ENCODE data around the gene KCTD14. TPM values are rescaled to one million over a fixed set of nuclear protein-coding genes. Genes with fewer than 3 reads are reported as not detected.

The KCTD14 gene
- total RNA-seq, 1 experiment from 2014 or later: 12.5 TPM

DNA sequence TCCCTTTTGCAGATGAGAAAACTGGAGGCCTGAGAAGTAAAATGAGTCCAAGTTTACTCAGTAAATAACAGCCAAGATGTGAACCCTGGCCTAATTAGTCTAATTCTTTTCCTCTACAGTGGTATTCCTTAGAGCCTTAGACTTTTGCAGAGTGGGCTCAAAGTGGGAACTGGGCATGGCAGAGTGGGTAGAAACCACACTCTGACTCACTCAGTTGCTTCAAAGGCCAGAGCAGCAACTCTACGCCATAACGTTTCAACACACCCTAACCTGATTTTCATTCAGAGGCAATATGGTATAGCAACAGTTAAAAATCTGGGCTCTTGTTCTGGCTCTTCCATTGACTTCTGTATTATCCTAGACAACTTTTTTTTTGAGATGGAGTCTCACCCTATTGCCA is 43.4 kb upstream of the KCTD14 start:
- no peaks in the 10 kb centered on the region for H3K4me1 ChIP-seq (ENCODE audit: insufficient read depth, low read length)
- H3K27me3 ChIP-seq (ENCODE audit: insufficient read depth, low read length): no peaks in the 10 kb centered on the region
- no peak overlapping the region for H3T11ph ChIP-seq (ENCODE audit: low read length)
- Mint-ChIP-seq H3K4me1 (no peaks in the 10 kb centered on the region), H3K27me3 (ENCODE audit: low read depth) (no peaks in the 10 kb centered on the region), H3K27ac (no peak overlapping the region), H3K9me3 (no peaks in the 10 kb centered on the region), H3K4me3 (no peak overlapping the region), H3K36me3 (ENCODE audit: insufficient read depth in 1 of 3, low read depth in 3 of 3) (peaks cover 15 to 39% (median 37%) of the 10 kb centered on the region in 3 experiments; a peak in 6 of 7 replicates)
- no peak overlapping the region for H3K18ac ChIP-seq (ENCODE audit: insufficient read length, low read depth, low read length)
- no peak overlapping the region for H3K14ac ChIP-seq (ENCODE audit: insufficient read depth, low read length)
- no peak overlapping the region for H3K56ac ChIP-seq (ENCODE audit: insufficient read length, low read depth, low read length)
- H4K8ac ChIP-seq (replicated peaks; ENCODE audit: insufficient read length, low read depth, low read length): no peak overlapping the region
- H2AFZ ChIP-seq (ENCODE audit: low read length): no peak overlapping the region
- H3K9ac ChIP-seq (ENCODE audit: extremely low read depth, insufficient read length, low read length): no peak overlapping the region
- no peak overlapping the region for H2BK15ac ChIP-seq (ENCODE audit: low read depth, low read length)
- no peak overlapping the region for H2AK5ac ChIP-seq (ENCODE audit: insufficient read length, low read length)
- no peaks in the 10 kb centered on the region for H4K20me1 ChIP-seq (ENCODE audit: control insufficient read depth, insufficient read depth, insufficient read length)
- DNase-seq: no peak
- no peaks in the 10 kb centered on the region for H3K79me2 ChIP-seq (ENCODE audit: insufficient read depth, low read length)
- no peak overlapping the region for H3K4ac ChIP-seq (ENCODE audit: low read depth, low read length)
- TF ChIP-seq, protein P1, sequence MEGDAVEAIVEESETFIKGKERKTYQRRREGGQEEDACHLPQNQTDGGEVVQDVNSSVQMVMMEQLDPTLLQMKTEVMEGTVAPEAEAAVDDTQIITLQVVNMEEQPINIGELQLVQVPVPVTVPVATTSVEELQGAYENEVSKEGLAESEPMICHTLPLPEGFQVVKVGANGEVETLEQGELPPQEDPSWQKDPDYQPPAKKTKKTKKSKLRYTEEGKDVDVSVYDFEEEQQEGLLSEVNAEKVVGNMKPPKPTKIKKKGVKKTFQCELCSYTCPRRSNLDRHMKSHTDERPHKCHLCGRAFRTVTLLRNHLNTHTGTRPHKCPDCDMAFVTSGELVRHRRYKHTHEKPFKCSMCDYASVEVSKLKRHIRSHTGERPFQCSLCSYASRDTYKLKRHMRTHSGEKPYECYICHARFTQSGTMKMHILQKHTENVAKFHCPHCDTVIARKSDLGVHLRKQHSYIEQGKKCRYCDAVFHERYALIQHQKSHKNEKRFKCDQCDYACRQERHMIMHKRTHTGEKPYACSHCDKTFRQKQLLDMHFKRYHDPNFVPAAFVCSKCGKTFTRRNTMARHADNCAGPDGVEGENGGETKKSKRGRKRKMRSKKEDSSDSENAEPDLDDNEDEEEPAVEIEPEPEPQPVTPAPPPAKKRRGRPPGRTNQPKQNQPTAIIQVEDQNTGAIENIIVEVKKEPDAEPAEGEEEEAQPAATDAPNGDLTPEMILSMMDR (conservative IDR thresholded peaks at IDR 0.05): no peak
- H2BK120ac ChIP-seq (ENCODE audit: low read depth, low read length, poor library complexity, severe bottlenecking): no peak overlapping the region
- H3K79me1 ChIP-seq (ENCODE audit: insufficient read depth, low read depth, low read length, poor library complexity, severe bottlenecking): no peaks in the 10 kb centered on the region
- no peak overlapping the region for H3K23ac ChIP-seq (ENCODE audit: insufficient read length, low read depth, low read length)
- no peaks in the 10 kb centered on the region for H3K23me2 ChIP-seq (ENCODE audit: insufficient read length, low read depth, low read length, poor library complexity, severe bottlenecking)
- H3K27ac ChIP-seq (ENCODE audit: insufficient read length, low read depth, low read length): no peak overlapping the region
- no peak overlapping the region for H4K91ac ChIP-seq (ENCODE audit: insufficient read length, low read depth, low read length)
- H3K9me3 ChIP-seq (ENCODE audit: control insufficient read depth, low read depth, low read length): no peaks in the 10 kb centered on the region
- no peak overlapping the region for H2BK20ac ChIP-seq (ENCODE audit: low read depth, low read length, poor library complexity, severe bottlenecking)
- WGBS (ENCODE audit: extremely low coverage, insufficient read length, low lambda C conversion rate): no CpG with 5 or more reads among the region's 2 CpGs
- no peak overlapping the region for H2BK12ac ChIP-seq (ENCODE audit: insufficient read length, low read depth, low read length)
- no peak overlapping the region for H2BK5ac ChIP-seq (ENCODE audit: insufficient read length, low read length)
- H3K4me2 ChIP-seq (ENCODE audit: insufficient read depth, insufficient read length, low read length): no peak overlapping the region
- no peak overlapping the region for H4K5ac ChIP-seq (ENCODE audit: insufficient read length, low read depth, low read length)
